ENCODE data around the gene SNRPA. TPM values are rescaled to one million over a fixed set of nuclear protein-coding genes. Genes with fewer than 3 reads are reported as not detected.
"Not testable (repeated sequence)": the region's sequence is repeated elsewhere in the genome, so short reads cannot be mapped to it uniquely, and the experiment has no call there.

Gene SNRPA
- total RNA-seq, 1 experiment from 2014 or later: 162 TPM

DNA sequence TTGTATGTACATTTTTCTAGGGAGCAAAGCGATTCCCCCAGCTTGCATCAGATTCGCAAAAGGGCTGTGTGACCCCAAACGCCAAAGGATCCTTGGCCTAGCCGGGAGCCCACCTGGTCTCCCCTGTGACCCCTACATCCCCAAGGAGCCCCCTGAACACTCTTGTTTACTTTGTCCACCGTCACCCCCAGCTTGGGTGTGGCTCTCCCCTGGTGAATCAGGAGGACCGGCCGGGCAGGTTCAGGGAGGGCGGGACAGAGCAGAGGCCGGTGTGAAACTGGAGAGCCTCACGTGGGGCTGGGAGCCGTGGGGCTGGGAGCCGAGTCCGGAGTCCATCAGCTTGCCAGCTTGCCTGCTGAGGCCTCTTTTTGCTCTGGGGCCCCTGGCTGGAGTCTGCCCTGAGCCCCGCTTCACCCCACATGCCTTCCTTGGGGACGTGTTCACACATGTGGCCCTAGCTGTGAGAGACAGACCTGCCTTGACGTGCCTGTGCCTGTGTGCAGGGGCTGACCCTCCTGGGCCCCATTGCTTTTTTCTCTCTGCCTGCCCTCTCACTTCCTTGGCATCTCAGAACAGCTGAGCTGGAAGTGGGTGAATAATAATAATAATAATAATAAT, 32.1 kb upstream of the SNRPA start:
- DNase-seq (ENCODE audit: low spot score): peak; percentile 46
- in situ Hi-C loops (cut with HindIII; ENCODE audit: low sequenced_read_pairs): no loop called here

DNA sequence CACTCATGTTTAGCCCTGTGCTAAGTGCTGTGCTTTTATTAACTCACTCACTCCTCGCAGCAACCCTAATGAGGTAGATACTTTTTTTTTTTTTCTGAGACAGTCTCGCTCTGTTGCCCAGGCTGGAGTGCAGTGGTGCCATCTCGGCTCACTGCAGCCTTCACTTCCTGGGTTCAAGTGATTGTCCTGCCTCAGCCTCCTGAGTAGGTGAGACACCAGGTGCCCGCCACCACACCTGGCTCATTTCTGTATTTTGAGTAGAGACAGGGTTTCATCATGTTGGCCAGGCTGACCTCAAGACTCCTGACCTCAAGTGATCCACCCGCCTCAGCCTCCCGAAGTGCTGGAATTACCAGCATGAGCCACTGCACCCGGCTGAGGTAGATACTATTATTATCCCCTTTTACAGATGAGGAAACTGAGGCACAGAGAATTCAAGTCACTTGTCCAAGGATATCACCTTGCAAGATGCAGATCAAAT, 31.5 kb upstream of the SNRPA start:
- no peak for DNase-seq (ENCODE audit: low spot score)
- in situ Hi-C loops (cut with HindIII; ENCODE audit: low sequenced_read_pairs): no loop called here

DNA sequence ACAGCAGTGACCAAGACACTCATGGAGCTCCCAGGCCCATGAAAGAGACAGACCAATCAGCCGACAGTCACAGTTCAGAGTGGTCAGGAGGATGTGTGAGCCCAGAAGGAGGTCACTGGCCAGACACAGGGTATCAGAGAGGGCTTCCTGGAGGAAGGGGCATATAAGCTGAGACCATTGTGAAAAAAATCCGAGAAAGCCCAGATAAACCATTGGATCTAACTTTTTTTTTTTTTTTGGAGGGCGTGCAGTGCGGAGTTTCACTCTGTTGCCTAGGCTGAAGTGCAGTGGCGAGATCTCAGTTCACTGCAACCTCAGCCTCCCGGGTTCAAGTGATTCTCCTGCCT, 29.9 kb upstream of the SNRPA start:
- in situ Hi-C loops (cut with HindIII; ENCODE audit: low sequenced_read_pairs): no loop called here
- DNase-seq (ENCODE audit: low spot score): no peak

DNA sequence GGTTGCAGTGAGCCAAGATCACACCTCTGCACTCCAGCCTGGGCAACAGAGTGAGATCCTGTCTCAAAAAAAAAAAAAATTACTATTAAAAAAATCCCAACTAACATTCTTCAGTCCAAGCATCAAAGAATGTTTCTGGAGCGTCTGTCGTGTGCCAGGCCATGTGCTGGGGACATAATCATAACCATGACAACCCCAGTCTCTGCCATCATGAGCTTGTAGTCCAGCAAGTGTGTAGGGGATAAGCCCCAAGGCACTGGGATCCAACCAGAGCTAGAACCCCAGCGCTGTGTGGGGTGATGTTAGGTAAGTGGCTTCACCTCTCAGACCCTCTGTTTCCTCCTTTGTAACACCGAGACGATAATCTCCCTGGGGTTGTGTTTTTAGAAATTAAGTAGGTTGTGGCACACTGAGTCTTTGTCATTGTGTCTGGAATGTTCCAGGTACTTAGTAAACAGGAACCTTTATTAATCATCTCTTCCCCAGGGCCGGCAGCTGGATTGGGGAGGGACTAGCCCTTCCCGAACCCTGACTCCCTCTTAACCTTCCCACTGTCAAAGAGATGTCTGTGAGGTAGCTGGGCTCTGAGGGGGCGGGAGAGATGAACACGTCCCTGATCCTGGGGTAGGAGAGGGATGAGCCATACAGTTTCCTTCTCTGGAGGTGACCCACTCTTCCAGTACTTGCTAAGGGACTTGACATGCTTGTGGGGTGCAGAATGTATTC, 28.9 kb upstream of the SNRPA start:
- DNase-seq (ENCODE audit: low spot score): no peak
- in situ Hi-C loops (cut with HindIII; ENCODE audit: low sequenced_read_pairs): no loop called here

DNA sequence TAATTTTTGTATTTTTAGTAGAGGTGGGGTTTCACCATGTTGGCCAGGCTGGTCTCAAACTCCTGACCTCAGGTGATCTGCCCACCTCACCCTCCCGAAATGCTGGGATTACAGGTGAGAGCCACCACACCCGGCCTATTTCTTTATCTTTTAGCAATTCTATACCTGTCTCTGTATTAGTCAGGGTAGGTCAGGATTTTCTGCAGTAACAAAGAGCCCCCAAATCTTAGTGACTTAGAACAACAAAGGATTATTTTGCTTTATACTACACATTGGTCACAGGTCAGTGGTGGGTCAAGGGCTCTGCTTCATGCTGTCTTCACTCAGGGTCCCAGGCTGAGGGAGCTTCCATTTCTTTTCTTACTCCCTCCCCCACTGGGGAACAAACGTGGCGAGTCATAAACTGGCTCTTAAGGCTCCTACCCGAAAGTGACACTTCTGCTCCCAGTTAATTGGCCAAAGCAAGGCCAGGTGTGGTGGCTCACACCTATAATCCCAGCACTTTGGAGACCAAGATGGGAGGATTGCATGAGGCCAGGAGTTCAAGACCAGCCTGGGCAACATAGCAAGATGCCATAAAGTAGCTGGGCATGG, 27.2 kb upstream of the SNRPA start:
- in situ Hi-C loops (cut with HindIII; ENCODE audit: low sequenced_read_pairs): no loop called here

DNA sequence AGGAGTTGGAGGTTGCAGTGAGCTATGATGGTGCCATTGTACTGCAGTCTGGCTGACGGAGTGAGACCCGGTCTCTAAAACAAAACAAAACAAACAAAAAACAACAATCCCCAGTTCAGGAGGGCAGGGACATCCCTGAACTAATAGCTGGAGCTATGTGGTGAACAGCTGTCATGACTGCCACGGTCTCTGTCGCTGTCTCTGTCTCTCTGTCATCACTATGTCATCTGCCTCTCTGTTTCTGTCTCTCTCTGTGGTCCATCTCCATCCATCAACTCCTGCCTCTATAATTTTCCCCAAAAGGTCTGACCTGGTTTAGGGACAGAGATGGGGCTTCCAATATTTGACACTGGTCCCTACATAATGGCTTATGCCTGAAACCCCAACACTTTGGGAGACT, 26.7 kb upstream of the SNRPA start:
- in situ Hi-C loops (cut with HindIII; ENCODE audit: low sequenced_read_pairs): no loop called here
- no peak for DNase-seq (ENCODE audit: low spot score)

More for the DNA sequence above, 27.2 kb upstream of the SNRPA start:
- no peak for DNase-seq (ENCODE audit: low spot score)

DNA sequence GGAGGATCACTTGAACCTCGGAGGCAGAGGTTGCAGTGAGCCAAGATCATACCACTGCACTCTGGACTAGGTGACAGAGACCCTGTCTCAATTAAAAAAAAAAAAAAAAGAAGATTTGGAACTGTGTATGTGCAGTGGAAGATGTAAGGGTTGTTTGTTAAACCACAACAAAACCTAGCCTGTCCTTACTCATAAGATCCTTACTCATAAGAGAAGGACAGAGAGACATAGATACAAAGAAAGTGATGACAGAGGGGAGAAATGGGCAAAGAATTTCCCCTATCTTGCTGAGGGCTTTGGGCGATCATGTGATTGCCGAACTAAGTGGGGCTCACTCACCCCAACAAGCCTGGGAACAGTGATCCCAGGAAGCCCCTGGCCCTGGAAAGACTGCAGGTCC, 26.1 kb upstream of the SNRPA start:
- in situ Hi-C loops (cut with HindIII; ENCODE audit: low sequenced_read_pairs): no loop called here
- DNase-seq (ENCODE audit: low spot score): no peak

DNA sequence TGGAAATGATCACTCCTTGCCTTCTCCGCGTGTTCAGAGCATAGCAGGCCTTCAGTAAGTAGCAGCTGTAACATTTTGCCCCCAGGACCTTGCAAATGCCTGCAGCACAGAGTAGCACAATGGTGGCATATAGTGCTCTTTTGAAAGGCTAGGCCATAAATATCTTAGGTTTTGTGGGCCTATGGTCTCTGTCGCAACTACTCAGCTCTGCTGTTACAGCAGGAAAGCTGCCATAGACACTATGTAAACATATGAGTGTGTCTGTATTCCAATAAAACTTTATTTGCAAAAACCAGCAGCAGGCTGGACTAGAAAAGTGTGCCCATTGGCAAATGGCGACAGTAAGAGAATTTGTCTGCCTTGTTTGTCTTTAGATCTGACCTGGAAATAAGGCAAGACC, 24.7 kb upstream of the SNRPA start:
- in situ Hi-C loops (cut with HindIII; ENCODE audit: low sequenced_read_pairs): no loop called here
- DNase-seq (ENCODE audit: low spot score): no peak

DNA sequence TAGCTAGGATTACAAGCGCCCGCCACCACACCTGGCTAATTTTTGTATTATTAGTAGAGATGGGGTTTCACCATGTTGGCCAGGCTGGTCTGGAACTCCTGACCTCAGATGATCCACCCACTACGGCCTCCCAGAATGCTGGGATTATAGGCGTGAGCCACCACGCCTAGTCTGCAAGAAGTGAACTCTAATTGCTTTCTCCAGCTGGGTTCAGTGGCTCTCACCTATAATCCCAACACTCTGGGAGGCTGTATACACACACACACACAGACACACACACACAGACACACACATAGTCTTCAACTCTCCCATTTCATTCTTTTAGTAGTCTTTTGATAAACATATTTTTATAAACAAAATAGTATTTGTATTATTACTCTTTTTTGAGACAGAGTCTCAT, 20.9 kb upstream of the SNRPA start:
- DNase-seq (ENCODE audit: low spot score); in situ Hi-C loops (cut with HindIII; ENCODE audit: low sequenced_read_pairs): not testable (repeated sequence)

DNA sequence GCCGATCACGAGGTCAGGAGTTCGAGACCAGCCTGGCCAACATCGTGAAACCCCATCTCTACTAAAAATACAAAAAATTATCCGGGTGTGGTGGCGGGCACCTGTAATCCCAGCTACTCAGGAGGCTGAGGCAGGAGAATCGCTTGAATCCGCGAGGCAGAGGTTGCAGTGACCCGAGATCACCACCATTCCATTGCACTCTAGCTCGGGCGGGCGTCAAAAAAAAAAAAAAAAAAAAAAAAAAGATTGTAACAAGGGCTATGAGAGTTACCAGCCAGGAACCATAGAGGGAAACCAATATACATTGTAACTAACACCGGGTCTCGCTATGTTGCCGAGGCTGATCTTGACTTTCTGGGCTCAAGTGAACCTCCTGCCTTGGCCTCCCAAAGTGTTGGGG, 18.7 kb upstream of the SNRPA start:
- in situ Hi-C loops (cut with HindIII; ENCODE audit: low sequenced_read_pairs); DNase-seq (ENCODE audit: low spot score): not testable (repeated sequence)

DNA sequence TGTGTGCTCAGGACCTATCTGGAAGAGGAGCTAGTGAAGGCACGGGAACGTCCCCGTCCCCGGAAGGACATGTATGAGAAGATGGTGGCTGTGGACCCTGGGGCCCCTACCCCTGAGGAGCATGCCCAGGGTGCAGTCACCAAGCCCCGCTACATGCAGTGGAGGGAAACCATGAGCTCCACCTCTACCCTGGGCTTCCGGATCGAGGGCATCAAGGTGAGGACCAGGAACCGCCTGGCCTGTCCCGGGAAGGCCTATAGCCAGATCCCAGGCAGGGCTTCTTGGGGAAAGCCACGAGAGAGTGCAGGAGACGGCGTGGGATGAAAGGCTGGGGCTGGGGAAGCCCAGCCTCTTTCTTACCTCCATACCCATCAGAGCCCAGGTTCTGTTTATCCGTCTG, 17.9 kb upstream of the SNRPA start:
- no peak for DNase-seq (ENCODE audit: low spot score)
- in situ Hi-C loops (cut with HindIII; ENCODE audit: low sequenced_read_pairs): no loop called here

DNA sequence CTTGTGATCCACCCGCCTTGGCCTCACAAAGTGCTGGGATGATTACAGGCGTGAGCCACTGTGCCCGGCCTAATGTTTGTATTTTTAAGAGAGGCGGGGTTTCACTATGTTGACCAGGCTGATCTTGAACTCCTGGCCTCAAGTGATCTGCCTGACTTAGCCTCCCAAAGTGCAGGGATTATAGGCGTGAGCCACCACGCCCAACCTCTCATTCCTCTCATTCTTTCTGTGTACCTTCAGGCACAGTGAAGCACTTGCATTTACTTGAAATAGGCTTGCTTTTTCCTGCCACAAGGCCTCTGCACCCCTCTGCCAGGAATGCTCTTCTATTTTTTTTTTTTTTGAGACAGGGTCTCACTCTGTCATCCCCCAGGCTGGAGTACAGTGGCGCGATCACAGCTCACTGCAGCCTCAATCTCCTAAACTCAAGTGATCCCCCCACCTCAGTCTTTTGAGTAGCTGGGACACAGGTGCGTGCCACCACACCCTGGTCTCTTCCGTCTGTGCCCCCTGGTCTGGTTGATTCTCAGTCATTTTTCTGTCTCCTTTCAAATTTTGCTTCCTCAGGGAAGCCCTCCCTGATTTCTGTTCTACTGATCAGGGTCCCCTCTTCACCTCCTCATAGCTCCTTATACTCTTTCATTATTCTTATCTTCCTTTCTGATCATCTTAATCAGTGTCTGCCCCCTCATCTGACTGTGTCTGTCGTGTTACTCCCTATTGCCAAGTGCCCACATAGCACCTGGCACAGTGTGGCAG, 15.8 kb upstream of the SNRPA start:
- in situ Hi-C loops (cut with HindIII; ENCODE audit: low sequenced_read_pairs): no loop called here
- DNase-seq (ENCODE audit: low spot score): no peak

DNA sequence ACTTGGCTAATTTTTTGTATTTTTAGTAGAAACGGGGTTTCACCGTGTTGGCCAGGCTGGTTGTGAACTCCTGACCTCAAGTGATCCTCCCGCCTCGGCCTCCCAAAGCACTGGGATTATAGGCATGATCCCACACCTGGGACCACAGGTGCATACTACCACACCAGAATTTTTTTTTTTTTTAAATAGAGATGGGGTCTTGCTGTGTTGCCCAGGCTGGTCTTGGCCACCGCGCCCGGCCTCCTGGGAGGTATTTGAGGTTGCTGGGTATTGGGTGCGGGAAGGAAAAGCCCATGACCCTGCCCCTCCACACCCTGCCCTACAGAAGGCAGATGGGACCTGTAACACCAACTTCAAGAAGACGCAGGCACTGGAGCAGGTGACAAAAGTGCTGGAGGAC, 14.3 kb upstream of the SNRPA start:
- no peak for DNase-seq (ENCODE audit: low spot score)
- in situ Hi-C loops (cut with HindIII; ENCODE audit: low sequenced_read_pairs): no loop called here

DNA sequence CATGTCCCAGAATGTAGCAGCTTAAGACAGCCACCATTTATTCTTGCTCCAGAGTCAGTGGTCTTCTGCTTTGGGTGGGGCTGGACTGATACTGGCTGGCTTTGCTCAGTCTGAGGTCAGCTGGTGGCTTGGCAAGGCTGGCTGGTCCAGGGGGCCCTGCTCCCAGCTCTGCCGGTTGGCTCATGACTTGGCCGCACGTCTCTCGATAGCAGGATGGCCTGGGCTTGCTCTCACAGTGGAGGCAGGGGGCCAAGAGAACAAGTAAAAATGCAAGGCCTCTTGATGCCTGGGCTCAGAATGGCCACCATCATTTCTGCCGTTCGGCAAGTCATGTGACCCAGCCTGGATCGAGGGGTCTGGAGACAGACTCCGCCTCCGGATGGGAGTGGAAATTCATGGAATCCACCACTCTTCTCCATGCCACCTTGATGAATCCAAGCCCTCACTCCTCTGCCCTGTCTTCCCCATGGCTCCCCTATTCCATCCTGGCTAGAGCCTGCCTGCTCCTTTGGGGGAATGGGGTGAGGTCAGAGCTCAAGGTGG, 13.8 kb upstream of the SNRPA start:
- in situ Hi-C loops (cut with HindIII; ENCODE audit: low sequenced_read_pairs): no loop called here
- DNase-seq (ENCODE audit: low spot score): no peak

DNA sequence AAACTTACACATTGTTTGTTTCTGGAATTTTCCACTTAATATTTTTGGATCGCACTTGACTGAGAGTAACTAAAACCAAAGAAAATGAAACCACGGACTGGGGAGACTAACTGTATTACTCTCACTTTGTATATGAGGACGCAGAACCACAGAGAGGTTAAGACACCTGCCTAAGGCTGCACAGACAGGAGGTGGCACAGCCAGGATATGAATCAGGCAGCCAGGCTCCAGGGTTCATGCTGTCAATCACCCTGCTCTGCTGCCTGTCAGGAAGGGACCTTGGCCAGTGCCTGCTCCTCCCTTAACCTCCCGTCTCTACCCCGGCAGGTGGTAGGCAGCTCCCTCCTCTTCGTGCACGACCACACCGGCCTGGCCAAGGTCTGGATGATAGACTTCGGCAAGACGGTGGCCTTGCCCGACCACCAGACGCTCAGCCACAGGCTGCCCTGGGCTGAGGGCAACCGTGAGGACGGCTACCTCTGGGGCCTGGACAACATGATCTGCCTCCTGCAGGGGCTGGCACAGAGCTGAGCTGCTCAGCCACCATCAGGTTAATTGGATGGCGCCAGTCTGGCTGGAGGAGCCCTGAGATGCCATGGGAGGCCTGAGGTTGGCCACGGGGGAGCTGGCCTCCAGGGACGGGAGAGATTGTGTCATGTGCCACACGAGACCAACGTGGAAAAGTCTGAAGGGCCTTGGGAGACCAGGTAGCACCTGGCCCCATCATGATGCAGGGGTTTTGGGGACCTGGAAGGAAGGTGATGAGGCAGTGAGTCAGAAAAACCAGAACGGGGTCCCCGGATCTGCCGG, 11.8 kb upstream of the SNRPA start:
- DNase-seq (ENCODE audit: low spot score): peak; percentile 22
- in situ Hi-C loops (cut with HindIII; ENCODE audit: low sequenced_read_pairs): no loop called here

DNA sequence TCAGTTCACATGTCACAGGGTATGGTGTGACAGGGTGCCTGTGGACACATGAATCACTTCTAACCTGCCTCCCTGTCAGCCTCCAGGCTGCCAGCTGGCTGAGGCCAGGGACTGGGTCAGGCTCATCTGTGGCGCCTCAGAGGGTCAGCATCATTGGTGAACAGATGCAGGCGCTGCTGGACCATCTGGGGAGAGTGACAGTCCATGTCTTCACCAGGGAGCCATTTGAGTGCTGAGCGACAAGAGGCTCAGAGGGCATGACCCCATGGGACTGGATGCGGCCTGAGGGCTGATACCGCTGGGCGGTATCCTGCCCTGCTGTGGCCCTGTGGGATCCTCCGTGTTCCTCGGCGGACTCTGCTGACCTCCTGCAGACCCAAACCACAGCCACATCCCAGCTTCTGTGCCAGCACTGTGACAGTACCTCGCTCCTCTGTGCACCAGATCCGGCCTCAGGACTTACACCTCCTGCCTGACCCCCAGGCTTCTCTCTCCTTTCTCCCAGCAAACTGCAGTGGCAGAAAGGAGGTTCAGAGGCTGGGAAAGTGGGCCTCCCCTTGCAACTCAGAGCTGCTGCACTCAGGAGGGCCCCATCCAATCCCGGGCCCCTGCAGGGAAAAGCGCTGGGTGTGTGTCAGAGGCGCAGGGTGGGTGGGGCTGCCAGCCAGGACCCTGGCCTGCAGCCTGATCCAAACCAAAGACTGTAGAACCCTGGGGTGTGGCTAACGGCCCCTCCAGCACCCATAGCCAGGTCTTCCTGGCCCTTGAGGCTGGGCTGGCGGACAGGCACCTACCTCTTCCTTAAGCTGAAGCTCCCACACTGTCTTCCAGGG, 10.9 kb upstream of the SNRPA start:
- DNase-seq (ENCODE audit: low spot score): no peak
- in situ Hi-C loops (cut with HindIII; ENCODE audit: low sequenced_read_pairs): no loop called here

DNA sequence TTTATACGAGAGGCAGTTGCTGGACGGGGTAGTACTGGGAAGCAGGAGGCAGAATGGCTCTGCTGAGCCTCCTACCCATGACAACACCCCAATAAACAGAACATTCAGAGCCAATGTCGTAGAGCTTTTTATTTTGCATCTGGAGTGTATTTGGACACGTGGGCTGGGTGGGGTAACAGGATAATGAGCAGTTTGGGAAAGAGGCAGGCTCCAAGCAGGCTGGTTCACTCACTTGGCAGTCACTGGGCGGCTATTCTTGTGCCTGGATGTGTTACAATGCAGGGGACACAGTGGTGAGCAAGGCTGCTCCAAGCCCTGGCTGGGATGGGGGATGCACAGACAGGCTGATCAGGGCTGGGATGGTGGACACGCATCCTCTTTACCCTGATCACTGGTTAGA, 10.3 kb upstream of the SNRPA start:
- peak; percentile 36 for DNase-seq (ENCODE audit: low spot score)
- in situ Hi-C loops (cut with HindIII; ENCODE audit: low sequenced_read_pairs): no loop called here
